ENCODE results near the gene LYSMD2. TPM values are rescaled to one million over a fixed set of nuclear protein-coding genes. Genes with fewer than 3 reads are reported as not detected.

LYSMD2 gene
- total RNA-seq, 3 donors from 2014 or later: 3.8 to 12.8 (median 7.3) TPM

DNA sequence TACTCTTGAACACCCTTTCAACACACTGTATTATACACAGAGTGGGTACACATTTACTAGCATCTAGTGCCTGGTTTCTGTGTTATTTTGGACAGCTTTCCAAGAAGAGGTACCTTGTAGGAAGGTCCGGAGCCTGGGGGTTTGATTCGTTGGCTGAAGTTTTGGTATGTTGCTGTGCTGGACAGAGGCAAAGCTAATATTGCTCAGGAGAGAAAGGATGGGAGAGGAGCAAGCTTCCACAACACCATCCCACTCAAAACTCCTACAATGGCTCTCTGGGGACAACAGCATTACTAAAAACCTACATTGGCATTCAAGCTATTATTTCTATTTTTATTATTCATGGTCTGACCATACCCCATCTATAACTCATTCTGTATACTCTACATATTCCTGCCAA lies 1.1 kb upstream of the LYSMD2 start:
- Histone ChIP-seq H3K4me1 (ENCODE audit: low read depth) (peaks cover 3% of the 10 kb centered on the region), H3K4me3 (no peak overlapping the region), H3K36me3 (ENCODE audit: low read depth) (no peaks in the 10 kb centered on the region), H3K9me3 (no peaks in the 10 kb centered on the region)
- ATAC-seq (no peak), DNase-seq (no peak)
- intact Hi-C loops (cut with DNase I, micrococcal nuclease): no loop called here
- no peak for TF ChIP-seq CTCF (IDR thresholded peaks at IDR 0.05)

GRCh38 chr15:51736751-51737521 lies 519 bp downstream of the LYSMD2 start:
- Histone ChIP-seq H3K9me3 (no peaks in the 10 kb centered on the region), H3K4me3 (peak overlapping the region; percentile 47), H3K36me3 (ENCODE audit: low read depth) (no peaks in the 10 kb centered on the region), H3K4me1 (ENCODE audit: low read depth) (peaks cover 14% of the 10 kb centered on the region)
- no peak for TF ChIP-seq CTCF (IDR thresholded peaks at IDR 0.05)
- DNase-seq: peak; percentile 69 to 81 (median 79)
- intact Hi-C loops (cut with DNase I, micrococcal nuclease): no loop called here
- peak; percentile 77 for ATAC-seq

DNA sequence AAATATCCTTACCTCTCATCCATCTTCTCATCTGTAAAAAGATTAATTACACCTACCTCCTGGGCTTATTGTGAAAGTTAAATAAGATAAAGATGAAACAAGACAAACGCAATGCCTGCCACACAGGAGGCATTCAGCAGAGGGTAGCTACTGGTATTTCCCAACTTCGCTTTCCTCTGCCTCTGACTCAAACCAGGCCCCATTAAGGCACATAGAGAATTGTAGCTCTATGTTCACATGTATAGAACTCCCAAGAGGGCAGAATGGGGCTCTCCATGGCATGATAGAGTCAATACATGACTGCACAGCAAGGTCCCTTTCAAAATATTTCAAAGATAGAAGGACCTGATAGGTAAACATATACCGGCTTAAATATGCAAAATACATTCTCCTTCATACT lies 1.4 kb downstream of the LYSMD2 start:
- DNase-seq: no peak
- peaks cover 15% of the 10 kb centered on the region for H3K4me1 ChIP-seq (ENCODE audit: low read depth)
- no peak for TF ChIP-seq CTCF (IDR thresholded peaks at IDR 0.05)

DNA sequence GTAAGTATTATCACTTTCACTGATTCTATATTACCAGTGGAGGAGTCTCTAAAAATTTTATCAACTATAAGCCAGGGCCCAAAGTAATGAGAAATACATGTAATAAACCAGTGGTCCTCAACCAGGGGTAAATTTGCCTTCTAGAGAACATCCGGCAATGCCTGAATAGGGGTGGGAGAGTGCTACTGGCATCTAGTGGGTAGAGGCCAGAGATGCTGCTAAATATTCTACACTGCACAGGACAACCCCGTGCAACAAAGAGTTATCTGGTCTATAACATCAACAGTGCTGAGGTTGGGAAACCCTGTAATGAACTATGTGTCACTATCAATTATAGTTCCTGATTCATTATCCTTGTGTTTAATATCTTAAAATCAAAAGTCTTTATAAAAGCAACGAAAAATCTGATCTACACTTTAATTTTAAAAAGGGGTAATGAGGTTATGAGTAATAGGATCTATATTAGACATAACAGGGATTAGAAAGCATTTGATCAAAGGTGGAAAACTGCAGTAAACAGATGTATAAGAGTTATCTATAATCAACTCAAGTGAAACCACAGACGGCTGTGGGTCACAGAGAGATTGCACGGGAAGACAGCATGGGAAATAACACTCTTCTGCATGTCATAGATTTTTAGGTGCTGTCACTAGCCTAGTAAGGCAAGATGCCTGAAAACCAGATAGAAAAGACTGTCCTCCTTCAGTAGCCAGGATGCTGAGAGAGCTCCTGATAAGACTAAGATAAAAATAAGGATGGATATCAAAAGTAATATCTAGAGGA lies 2.0 kb downstream of the LYSMD2 start:
- ATAC-seq: no peak
- intact Hi-C loops (cut with DNase I, micrococcal nuclease): no loop called here
- H3K4me3 ChIP-seq: no peak overlapping the region
- no peak for DNase-seq
- no peaks in the 10 kb centered on the region for H3K36me3 ChIP-seq (ENCODE audit: low read depth)
- peaks cover 15% of the 10 kb centered on the region for H3K4me1 ChIP-seq (ENCODE audit: low read depth)
- no peak for TF ChIP-seq CTCF (IDR thresholded peaks at IDR 0.05)
- H3K9me3 ChIP-seq: no peaks in the 10 kb centered on the region

More for the DNA sequence above, 1.4 kb downstream of the LYSMD2 start:
- Histone ChIP-seq H3K9me3 (no peaks in the 10 kb centered on the region), H3K36me3 (ENCODE audit: low read depth) (no peaks in the 10 kb centered on the region), H3K4me3 (no peak overlapping the region)
- no peak for ATAC-seq
- intact Hi-C loops (cut with DNase I, micrococcal nuclease): no loop called here

GRCh38 chr15:51732646-51733045 lies 4.8 kb downstream of the LYSMD2 start:
- DNase-seq (no peak), ATAC-seq (no peak)
- no peak overlapping the region for H3K4me3 ChIP-seq
- no peak for TF ChIP-seq CTCF (IDR thresholded peaks at IDR 0.05)
- intact Hi-C loops (cut with DNase I, micrococcal nuclease): no loop called here
- no peaks in the 10 kb centered on the region for H3K36me3 ChIP-seq (ENCODE audit: low read depth)
- no peaks in the 10 kb centered on the region for H3K9me3 ChIP-seq
- H3K4me1 ChIP-seq (ENCODE audit: low read depth): peaks cover 15% of the 10 kb centered on the region
